22Rv1 (cell line): Measurements from ENCODE around the gene OMA1.
"Not testable (repeated sequence)": the region's sequence is repeated elsewhere in the genome, so short reads cannot be mapped to it uniquely, and the experiment has no call there.

Experiments
- H3K27ac ChIP-seq: fragments of 450-650 bp; 2 replicates; pipeline ENCODE4 v1.5.1; 2017
- CTCF ChIP-seq: fragments of 450-650 bp; IDR thresholded peaks from 2 replicates; pipeline ENCODE4 v1.5.1; 2017; ENCODE audit warnings: mild to moderate bottlenecking
- ZFX ChIP-seq: fragments of 450-650 bp; IDR thresholded peaks from 2 replicates; pipeline ENCODE4 v1.6.1; 2017; ENCODE audit warnings: antibody characterized with exemption, borderline replicate concordance

The OMA1 gene

GRCh38 chr1:58497499-58497898 is 49.0 kb downstream of the OMA1 start:
- no peak for TF ChIP-seq ZFX
- H3K27ac ChIP-seq: no peak overlapping the region

DNA sequence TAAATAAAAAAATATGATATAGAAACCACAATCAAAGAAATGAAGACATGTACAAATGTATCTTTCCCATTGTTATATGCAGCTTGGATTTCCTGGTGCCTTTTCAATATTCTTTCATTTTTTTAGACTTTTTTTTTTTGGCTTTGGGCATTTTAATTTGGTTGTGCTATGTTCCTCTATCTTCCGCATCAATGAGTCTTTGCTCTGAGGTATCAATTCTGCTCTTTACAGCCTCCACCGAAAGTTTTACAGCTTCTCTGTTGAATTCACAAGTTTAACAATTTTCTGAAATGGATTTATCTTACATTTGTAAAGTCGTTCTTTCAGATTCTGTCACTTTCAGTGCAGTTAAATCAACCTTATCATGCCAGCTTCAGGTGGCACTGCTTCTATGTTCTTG is 50.5 kb downstream of the OMA1 start:
- H3K27ac ChIP-seq: no peak overlapping the region
- TF ChIP-seq CTCF: no peak
- no peak for TF ChIP-seq ZFX

GRCh38 chr1:58488914-58489313 is 57.6 kb downstream of the OMA1 start:
- not testable (repeated sequence) for H3K27ac ChIP-seq

GRCh38 chr1:58487002-58487401 is 59.5 kb downstream of the OMA1 start:
- H3K27ac ChIP-seq: no peak overlapping the region
- TF ChIP-seq CTCF: no peak
- no peak for TF ChIP-seq ZFX

DNA sequence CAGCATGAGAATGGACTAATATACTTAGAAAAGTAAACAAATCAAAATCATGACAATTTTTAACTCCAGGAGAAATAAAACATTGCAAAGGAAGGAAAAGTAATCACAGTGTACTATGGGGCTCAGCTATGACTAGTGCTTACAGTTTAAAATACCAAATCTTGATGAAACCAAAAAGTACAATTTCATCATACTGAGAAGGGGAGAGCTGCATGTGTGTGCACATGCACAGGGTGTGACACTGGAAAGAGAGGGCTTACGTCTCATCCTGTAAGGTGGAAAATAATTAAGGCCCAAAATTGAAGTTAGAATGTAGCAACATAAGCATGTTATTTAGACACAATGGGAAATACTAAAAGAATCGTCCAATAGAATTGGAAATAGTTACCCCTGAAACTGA is 64.6 kb downstream of the OMA1 start:
- TF ChIP-seq ZFX (no peak), CTCF (no peak)
- H3K27ac ChIP-seq: no peak overlapping the region

GRCh38 chr1:58480191-58480590 is 66.3 kb downstream of the OMA1 start:
- TF ChIP-seq CTCF (no peak), ZFX (no peak)
- no peak overlapping the region for H3K27ac ChIP-seq

GRCh38 chr1:58477390-58477789 is 69.1 kb downstream of the OMA1 start:
- no peak overlapping the region for H3K27ac ChIP-seq
- TF ChIP-seq ZFX (no peak), CTCF (no peak)

- TF ChIP-seq CTCF (no peak), ZFX (no peak)
These were observed 70.3 kb downstream of the OMA1 start for GRCh38 chr1:58476179-58476578.

GRCh38 chr1:58469476-58469875 is 77.0 kb downstream of the OMA1 start:
- TF ChIP-seq CTCF (no peak), ZFX (no peak)
- H3K27ac ChIP-seq: no peak overlapping the region

More at GRCh38 chr1:58476179-58476578, 70.3 kb downstream of the OMA1 start:
- no peak overlapping the region for H3K27ac ChIP-seq
